ENCODE data around the gene LMBR1L. TPM values are rescaled to one million over a fixed set of nuclear protein-coding genes. Genes with fewer than 3 reads are reported as not detected.

LMBR1L gene
- total and polyA plus RNA-seq, 10 of the 15 experiments (the other 5 are each of a cell fraction or from before 2014, with no cell fraction given) = 2.1 to 42.6 (median 20.0) TPM

- Histone ChIP-seq H2AFZ (ENCODE audit: control insufficient read depth, low read depth, low read length) (no peak overlapping the region), H3K9me3 (replicated peaks; ENCODE audit: control insufficient read depth, insufficient read depth, low read length) (no peaks in the 10 kb centered on the region), H3K79me2 (ENCODE audit: control insufficient read depth, insufficient read depth, low read length) (peaks cover 70% of the 10 kb centered on the region), H3K36me3 (ENCODE audit: control insufficient read depth in 2 of 2, insufficient read depth in 2 of 2, low read length in 1 of 2) (peaks cover 24 to 36% of the 10 kb centered on the region in 2 experiments), H4K20me1 (ENCODE audit: control insufficient read depth, insufficient read depth) (peaks cover 27% of the 10 kb centered on the region), H3K4me3 (peak overlapping the region; percentile 99), H3K9ac (ENCODE audit: control insufficient read depth, insufficient read depth, low read length) (peak overlapping the region; percentile 98), H3K27ac (ENCODE audit: control insufficient read depth, insufficient read depth) (0 out of 2 replicates have a peak overlapping the region, but pooled peaks have one; percentile 25), H3K4me1 (ENCODE audit: control insufficient read depth, insufficient read depth, low read length) (peaks cover 6% of the 10 kb centered on the region; the same call in 1 of the 2 replicates), H3K4me2 (ENCODE audit: control insufficient read depth, insufficient read depth) (peak overlapping the region; percentile 88), H3K27me3 (replicated peaks in 1 of 2; ENCODE audit: control insufficient read depth in 2 of 2, insufficient read depth in 2 of 2, low read length in 1 of 2) (no peaks in the 10 kb centered on the region)
- BruUV-seq (replicated peaks) = no TSS peak
- WGBS (ENCODE audit: insufficient coverage, insufficient replicate concordance, low lambda C conversion rate, missing lambda C conversion rate) = 8% methylated on average over 7 of the region's 7 CpGs
- intact Hi-C loops (cut with micrococcal nuclease; ENCODE audit: unreplicated experiment) (no loop called here), in situ Hi-C loops (cut with MboI) (no loop called here)
- ATAC-seq (peak; percentile 84), FAIRE-seq (peak; percentile 100), DNase-seq (ENCODE audit: low read depth, low spot score) (peak; percentile 65)
- CTCF ChIA-PET = interaction anchor here (0.5 to 5.0 kb wide), 13 partner anchors 8 to 75 kb away, joined by 3 to 26 read pairs (median 6); partner anchors contain the start of genes PRKAG1, RHEBL1 and TUBA1B
- POLR2A ChIA-PET = interaction anchor here (0.6 to 5.4 kb wide), 8 partner anchors 14 to 208 kb away, joined by 3 to 32 read pairs (median 6); partner anchors contain the start of genes FKBP11, RHEBL1 and TUBA1B
- RAD21 ChIA-PET (ENCODE audit: unreplicated experiment) = interaction anchor here (1.0 to 2.1 kb wide), 2 partner anchors 13 to 59 kb away, joined by 5 to 8 read pairs; partner anchors contain the start of gene RHEBL1
- SMC1A ChIA-PET (ENCODE audit: uncharacterized antibody, unreplicated experiment) = interaction anchor here (0.6 to 1.3 kb wide), 4 partner anchors 9 to 59 kb away, joined by 3 to 5 read pairs (median 3); partner anchors contain the start of gene LMBR1L
- TF ChIP-seq SPI1 (IDR thresholded peaks at IDR 0.05; ENCODE audit: borderline replicate concordance, insufficient read depth, low read depth, low read length) = peak; percentile 37; the same call in 1 of the 2 replicates
- peak; percentile 21; the same call in 1 of the 2 replicates for TF ChIP-seq SREBF1 (IDR thresholded peaks at IDR 0.05; ENCODE audit: low read length)
- TF ChIP-seq NRF1 (conservative IDR thresholded peaks at IDR 0.05; ENCODE audit: low read depth, low read length) = peak; percentile 59
- peak; percentile 58 for TF ChIP-seq ZBTB40 (IDR thresholded peaks at IDR 0.05; ENCODE audit: borderline replicate concordance)
- peak; percentile 91 for TF ChIP-seq SIX5 (IDR thresholded peaks at IDR 0.05; ENCODE audit: low read depth, low read length, severe bottlenecking)
- peak; percentile 81; the same call in 1 of the 2 replicates for TF ChIP-seq SMARCA5 (IDR thresholded peaks at IDR 0.05)
- TF ChIP-seq E2F8 (IDR thresholded peaks at IDR 0.05; ENCODE audit: low read depth, partially characterized antibody) = no peak
- 0 out of 2 replicates have a peak, but pooled peaks have one; percentile 17 for TF ChIP-seq YY1 (IDR thresholded peaks at IDR 0.05; ENCODE audit: low read depth, low read length)
- 0 out of 2 replicates have a peak, but pooled peaks have one; percentile 35 for TF ChIP-seq ZBTB11 (CRISPR knock-in tag; IDR thresholded peaks at IDR 0.05)
- no peak for TF ChIP-seq KLF5 (IDR thresholded peaks at IDR 0.05; ENCODE audit: partially characterized antibody)
These were observed 54.5 kb downstream of the LMBR1L start for GRCh38 chr12:49055978-49056754.

All from GM12878 (cell line).